ENCODE results near the gene CD99L2.

Gene CD99L2

GRCh38 chrX:150805736-150806135, 92.7 kb downstream of the CD99L2 start:
- no peak for DNase-seq (ENCODE audit: low read depth)
- no peak overlapping the region for H3K4me3 ChIP-seq (ENCODE audit: low read length)
- no peak for TF ChIP-seq CTCF (IDR thresholded peaks at IDR 0.05; ENCODE audit: insufficient read depth, low read depth, low read length, missing control alignments)

DNA sequence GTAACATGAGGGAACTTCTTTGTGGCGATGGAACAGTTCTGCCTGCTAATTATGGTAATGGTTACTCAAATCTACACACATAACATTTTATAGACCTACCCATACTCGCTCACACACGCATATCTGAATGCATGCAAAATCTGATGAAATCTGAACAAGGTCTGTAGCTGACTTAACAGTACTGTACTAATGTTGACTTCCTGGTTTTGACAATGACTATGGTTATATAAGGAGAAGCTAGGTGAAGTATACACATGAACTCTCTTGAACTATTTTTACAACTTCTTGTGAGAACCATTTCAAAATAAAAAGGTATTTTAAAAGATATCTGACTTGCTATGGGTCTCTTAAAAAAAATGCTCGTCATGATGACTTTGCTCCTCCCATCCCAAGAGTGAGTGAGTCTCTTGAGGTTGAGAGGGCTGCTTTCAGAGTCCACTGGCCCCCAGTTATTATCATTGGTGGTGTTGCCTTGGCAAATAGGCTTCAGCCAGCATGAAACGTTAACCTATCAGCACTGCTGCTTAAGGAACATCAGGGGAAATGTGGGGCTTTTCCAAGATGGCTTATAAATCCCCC, 105.4 kb downstream of the CD99L2 start:
- no peak for TF ChIP-seq CTCF (IDR thresholded peaks at IDR 0.05; ENCODE audit: insufficient read depth, low read depth, low read length, missing control alignments)
- DNase-seq (ENCODE audit: low read depth): no peak
- no peak overlapping the region for H3K4me3 ChIP-seq (ENCODE audit: low read length)

- DNase-seq (ENCODE audit: low read depth): no peak
- H3K4me3 ChIP-seq (ENCODE audit: low read length): no peak overlapping the region
- no peak for TF ChIP-seq CTCF (IDR thresholded peaks at IDR 0.05; ENCODE audit: insufficient read depth, low read depth, low read length, missing control alignments)
Measured at GRCh38 chrX:150790021-150790420, 108.4 kb downstream of the CD99L2 start.

DNA sequence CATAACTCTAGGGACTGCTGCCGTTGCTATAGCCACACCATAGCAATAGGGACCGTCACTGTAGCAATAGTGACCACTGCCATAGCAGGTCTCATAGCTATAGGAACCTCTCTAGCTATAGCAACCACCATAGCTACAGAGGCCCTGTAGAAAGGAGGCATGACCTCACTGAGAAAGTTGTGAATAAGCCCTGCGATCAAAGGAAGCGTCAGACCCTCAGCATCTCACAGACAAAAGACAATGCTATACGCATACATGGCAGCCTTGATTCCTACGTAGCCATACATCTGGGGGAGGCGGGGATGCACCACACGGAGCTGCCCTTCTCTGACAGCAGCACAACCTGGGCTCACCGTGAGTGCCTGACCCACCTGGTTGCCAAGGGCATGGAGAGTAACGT, 116.8 kb downstream of the CD99L2 start:
- TF ChIP-seq CTCF (IDR thresholded peaks at IDR 0.05; ENCODE audit: insufficient read depth, low read depth, low read length, missing control alignments): no peak
- H3K4me3 ChIP-seq (ENCODE audit: low read length): no peak overlapping the region

DNA sequence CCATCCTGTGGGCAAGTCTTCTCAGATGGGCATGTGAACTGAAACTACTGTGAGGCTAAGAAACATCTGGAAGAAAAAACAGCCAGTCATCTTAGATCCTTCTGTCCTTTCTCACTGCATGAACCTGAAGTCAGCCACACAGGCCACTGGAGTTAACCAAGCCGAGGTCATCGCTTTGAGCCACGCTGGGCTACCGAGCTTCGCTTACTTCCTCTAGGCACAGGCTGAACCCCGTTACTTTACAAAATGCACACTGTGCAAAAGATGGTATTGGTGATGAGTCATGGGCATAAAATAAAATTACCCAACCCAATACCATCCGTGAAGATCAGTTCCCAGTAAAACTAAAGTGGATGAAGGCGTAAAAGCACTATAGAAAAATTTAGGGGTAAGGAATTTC, 119.1 kb downstream of the CD99L2 start:
- no peak overlapping the region for H3K4me3 ChIP-seq (ENCODE audit: low read length)
- DNase-seq (ENCODE audit: low read depth): no peak
- no peak for TF ChIP-seq CTCF (IDR thresholded peaks at IDR 0.05; ENCODE audit: insufficient read depth, low read depth, low read length, missing control alignments)

More for the DNA sequence above, 116.8 kb downstream of the CD99L2 start:
- no peak for DNase-seq (ENCODE audit: low read depth)

DNA sequence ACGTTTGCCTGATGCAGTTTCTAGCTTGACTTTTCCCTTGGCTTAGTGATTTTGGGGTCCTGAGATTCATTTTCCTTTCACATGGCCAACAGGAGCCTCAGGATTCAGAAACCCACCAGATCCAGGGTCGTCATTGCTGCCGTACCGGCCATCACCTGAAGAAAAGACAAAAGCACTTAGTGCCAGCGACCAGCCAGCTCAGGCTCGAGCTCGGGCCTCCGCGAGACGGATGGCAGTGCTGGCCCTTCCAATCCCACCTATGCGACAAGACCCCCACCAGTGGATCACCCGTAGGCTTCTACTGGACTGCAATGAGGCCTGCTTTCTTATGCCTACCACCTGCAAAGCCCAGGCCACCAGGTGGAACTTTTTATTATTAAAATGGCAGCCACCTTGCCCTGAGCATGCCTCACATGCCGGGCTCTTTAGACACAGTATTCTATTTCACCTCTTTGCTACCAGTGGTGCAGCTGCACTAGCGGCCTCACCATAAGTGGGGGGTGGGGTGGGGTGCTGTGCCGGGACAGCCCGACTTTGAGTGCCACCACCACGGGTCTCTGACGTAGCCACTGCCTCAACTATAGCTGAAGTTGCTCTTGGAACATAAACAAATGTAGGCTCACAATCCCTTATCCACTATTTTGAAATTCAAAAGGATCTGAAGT, 121.0 kb downstream of the CD99L2 start:
- TF ChIP-seq CTCF (IDR thresholded peaks at IDR 0.05; ENCODE audit: insufficient read depth, low read depth, low read length, missing control alignments): no peak
- no peak overlapping the region for H3K4me3 ChIP-seq (ENCODE audit: low read length)
- no peak for DNase-seq (ENCODE audit: low read depth)

Data from epithelial cell of esophagus (primary cell).